Loucy (cell line): ENCODE measurements around the gene KRT6C.

Source experiments
- H2AFZ ChIP-seq: fragments of 200-600 bp; sonication (generic); 2 replicates; pipeline ENCODE4 v1.6.0; 2016; ENCODE audit warnings: antibody characterized with exemption, mild to moderate bottlenecking, low read length, moderate library complexity
- H3F3A ChIP-seq: fragments of 200-600 bp; 2 replicates; pipeline ENCODE4 v1.6.0; 2016; ENCODE audit warnings: antibody characterized with exemption, low read depth, mild to moderate bottlenecking
- H3K27me3 ChIP-seq: fragments of 200-600 bp; sonication (generic); 2 replicates; pipeline ENCODE4 v1.6.1; 2014; ENCODE audit warnings: low read length, mild to moderate bottlenecking; ENCODE audit not compliant: insufficient read depth, poor library complexity, severe bottlenecking
- H3K36me3 ChIP-seq: fragments of 200-600 bp; sonication (generic); 2 replicates; pipeline ENCODE4 v1.6.1; 2016; ENCODE audit warnings: low read length; ENCODE audit not compliant: insufficient read depth
- H3K4me1 ChIP-seq: fragments of 200-600 bp; sonication (generic); 2 replicates; pipeline ENCODE4 v1.5.1; 2014; ENCODE audit warnings: low read length, mild to moderate bottlenecking; ENCODE audit not compliant: insufficient read depth, poor library complexity, severe bottlenecking
- H3K4me2 ChIP-seq: fragments of 200-600 bp; sonication (generic); 2 replicates; pipeline ENCODE4 v1.6.0; 2014; ENCODE audit warnings: antibody characterized with exemption, low read length, low read depth, mild to moderate bottlenecking; ENCODE audit not compliant: poor library complexity, severe bottlenecking
- H3K4me3 ChIP-seq: fragments of 200-600 bp; sonication (generic); 2 replicates; pipeline ENCODE4 v1.5.1; 2014; ENCODE audit warnings: low read length, mild to moderate bottlenecking, mixed read lengths; ENCODE audit not compliant: poor library complexity, severe bottlenecking
- H3K79me2 ChIP-seq: fragments of 200-600 bp; sonication (generic); 2 replicates; pipeline ENCODE4 v1.6.1; 2014; ENCODE audit warnings: low read length; ENCODE audit not compliant: insufficient read depth
- H3K9ac ChIP-seq: fragments of 200-600 bp; sonication (generic); 2 replicates; pipeline ENCODE4 v1.6.0; 2014; ENCODE audit warnings: mild to moderate bottlenecking, low read depth, low read length, moderate library complexity; ENCODE audit not compliant: poor library complexity, severe bottlenecking
- H3K9me2 ChIP-seq: fragments of 200-600 bp; sonication (generic); replicated peaks from 2 replicates; pipeline ENCODE4 v1.6.1; 2016; ENCODE audit warnings: low read depth, low read length, mixed read lengths
- H3K9me3 ChIP-seq: fragments of 200-600 bp; sonication (generic); 2 replicates; pipeline ENCODE4 v1.6.1; 2014; ENCODE audit warnings: mild to moderate bottlenecking, antibody characterized with exemption, low read length, low read depth; ENCODE audit not compliant: insufficient read depth
- H4K20me1 ChIP-seq: fragments of 200-600 bp; sonication (generic); 2 replicates; pipeline ENCODE4 v1.6.0; 2014; ENCODE audit warnings: antibody characterized with exemption, low read length, mild to moderate bottlenecking; ENCODE audit not compliant: insufficient read depth, poor library complexity, severe bottlenecking
- CTCF ChIP-seq: fragments of 200-600 bp; sonication (generic); conservative IDR thresholded peaks from 2 replicates; pipeline ENCODE4 v1.5.1; 2014; ENCODE audit warnings: mild to moderate bottlenecking, antibody characterized with exemption, low read length
- EZH2phosphoT487 ChIP-seq: fragments of 200-600 bp; IDR thresholded peaks from 2 replicates; pipeline ENCODE4 v1.6.1; 2018; ENCODE audit warnings: antibody characterized with exemption, mild to moderate bottlenecking, moderate library complexity, borderline replicate concordance

The KRT6C gene

DNA sequence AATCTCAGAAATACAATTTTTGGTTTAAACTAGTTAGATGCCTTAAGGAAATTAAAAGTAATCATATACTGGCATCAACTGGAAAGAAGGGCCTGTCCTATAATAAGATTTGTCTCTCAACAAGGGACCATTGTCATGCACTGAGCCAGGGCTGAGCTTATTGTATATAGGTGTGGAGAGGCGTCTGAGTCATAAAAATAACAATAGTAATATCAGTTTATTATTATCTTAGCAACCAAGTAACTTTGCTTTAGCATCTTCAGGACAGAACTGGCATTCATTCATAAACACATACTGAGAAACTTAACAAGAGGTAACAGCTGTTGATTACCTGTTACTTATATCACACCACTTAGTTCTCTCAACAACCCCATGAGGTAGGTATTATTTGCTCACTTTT lies 46.5 kb downstream of the KRT6C start:
- no peaks in the 10 kb centered on the region for H3K4me1 ChIP-seq
- no peak overlapping the region for H2AFZ ChIP-seq
- no peaks in the 10 kb centered on the region for H3K9me2 ChIP-seq
- no peaks in the 10 kb centered on the region for H3K36me3 ChIP-seq
- no peaks in the 10 kb centered on the region for H4K20me1 ChIP-seq
- no peak overlapping the region for H3K4me2 ChIP-seq
- no peak overlapping the region for H3K4me3 ChIP-seq
- no peaks in the 10 kb centered on the region for H3K79me2 ChIP-seq
- H3F3A ChIP-seq = no peaks in the 10 kb centered on the region
- no peaks in the 10 kb centered on the region for H3K9me3 ChIP-seq
- no peak overlapping the region for H3K9ac ChIP-seq
- TF ChIP-seq EZH2phosphoT487 = no peak
- TF ChIP-seq CTCF = no peak
- peaks cover 8% of the 10 kb centered on the region for H3K27me3 ChIP-seq

DNA sequence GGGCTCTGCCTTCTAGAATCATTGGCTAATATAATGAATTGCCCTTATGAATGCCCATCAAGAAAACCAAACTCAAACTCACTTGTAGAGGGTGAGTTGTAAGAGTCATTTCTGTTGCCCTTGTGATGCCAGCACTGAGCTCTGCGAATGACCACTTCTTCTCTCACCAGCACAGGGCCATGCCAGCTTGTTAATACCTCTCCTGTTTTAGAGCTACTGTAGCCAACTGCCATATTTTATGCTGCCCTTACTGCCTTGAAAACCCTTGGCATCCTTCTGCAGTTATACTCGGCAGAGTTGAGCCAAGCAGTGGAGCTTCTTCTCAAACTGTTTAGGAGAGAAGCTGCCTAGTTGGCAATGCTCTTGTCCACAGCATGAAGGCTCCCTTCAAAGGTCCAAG lies 47.6 kb downstream of the KRT6C start:
- no peak overlapping the region for H3K4me3 ChIP-seq
- H3K4me1 ChIP-seq = no peaks in the 10 kb centered on the region

DNA sequence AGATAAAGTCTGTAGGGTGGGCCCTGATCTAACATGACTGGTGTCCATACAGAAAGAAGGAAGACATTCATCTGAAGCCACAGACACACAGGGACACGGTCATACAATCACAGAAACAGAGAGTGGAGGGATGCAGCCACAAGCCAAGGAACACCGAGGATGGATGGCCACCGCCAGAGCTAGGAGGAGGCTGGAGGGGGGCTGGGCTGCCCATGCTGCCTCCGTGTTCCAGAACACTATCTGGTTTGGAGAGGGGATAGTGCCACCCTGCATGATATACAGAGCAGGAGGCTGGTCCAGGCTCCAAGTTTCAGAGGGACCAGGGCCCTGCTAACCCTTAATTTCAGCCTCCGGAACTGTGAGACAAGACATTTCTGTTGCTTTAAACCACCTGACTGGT lies 48.1 kb downstream of the KRT6C start:
- TF ChIP-seq CTCF (no peak), EZH2phosphoT487 (no peak)
- no peaks in the 10 kb centered on the region for H3K9me2 ChIP-seq
- H3K4me1 ChIP-seq = no peaks in the 10 kb centered on the region
- no peaks in the 10 kb centered on the region for H3K9me3 ChIP-seq
- no peak overlapping the region for H2AFZ ChIP-seq
- no peaks in the 10 kb centered on the region for H3K79me2 ChIP-seq
- no peak overlapping the region for H3K9ac ChIP-seq
- peaks cover 8% of the 10 kb centered on the region for H3K27me3 ChIP-seq
- no peak overlapping the region for H3K4me3 ChIP-seq
- H3F3A ChIP-seq = no peaks in the 10 kb centered on the region
- no peaks in the 10 kb centered on the region for H4K20me1 ChIP-seq
- H3K4me2 ChIP-seq = no peak overlapping the region
- H3K36me3 ChIP-seq = no peaks in the 10 kb centered on the region

More for the DNA sequence above, 47.6 kb downstream of the KRT6C start:
- Histone ChIP-seq H3K9me2 (no peaks in the 10 kb centered on the region), H3F3A (no peaks in the 10 kb centered on the region), H2AFZ (no peak overlapping the region), H3K79me2 (no peaks in the 10 kb centered on the region), H3K4me2 (no peak overlapping the region), H3K9ac (no peak overlapping the region), H4K20me1 (no peaks in the 10 kb centered on the region), H3K9me3 (no peaks in the 10 kb centered on the region), H3K27me3 (peaks cover 8% of the 10 kb centered on the region), H3K36me3 (no peaks in the 10 kb centered on the region)
- TF ChIP-seq EZH2phosphoT487 (no peak), CTCF (no peak)
